ENCODE measurements around the gene RALGAPB. TPM values are rescaled to one million over a fixed set of nuclear protein-coding genes. Genes with fewer than 3 reads are reported as not detected.
"Not testable (repeated sequence)": the region's sequence is repeated elsewhere in the genome, so short reads cannot be mapped to it uniquely, and the experiment has no call there.

The RALGAPB gene
- total RNA-seq, 1 donor = 45.8 TPM

DNA sequence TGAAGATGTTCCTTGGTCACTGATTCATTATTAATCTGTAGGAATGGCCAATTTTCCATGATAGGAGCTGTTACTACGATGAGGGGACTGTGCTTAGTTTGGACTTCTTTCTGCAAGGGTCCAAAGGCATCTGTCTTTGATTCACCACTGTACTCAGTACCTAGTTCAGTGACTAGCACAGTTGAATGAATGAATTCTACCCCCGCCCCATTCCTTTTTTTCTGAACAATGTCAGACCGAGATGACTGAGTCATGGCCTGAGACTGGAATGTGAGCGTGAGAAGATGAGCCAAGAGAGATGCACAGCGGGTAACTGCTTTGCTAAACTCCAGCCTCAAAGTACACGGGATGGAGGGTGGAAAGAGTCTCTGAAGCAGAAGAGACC, 37.1 kb upstream of the RALGAPB start:
- TF ChIP-seq, protein P1, sequence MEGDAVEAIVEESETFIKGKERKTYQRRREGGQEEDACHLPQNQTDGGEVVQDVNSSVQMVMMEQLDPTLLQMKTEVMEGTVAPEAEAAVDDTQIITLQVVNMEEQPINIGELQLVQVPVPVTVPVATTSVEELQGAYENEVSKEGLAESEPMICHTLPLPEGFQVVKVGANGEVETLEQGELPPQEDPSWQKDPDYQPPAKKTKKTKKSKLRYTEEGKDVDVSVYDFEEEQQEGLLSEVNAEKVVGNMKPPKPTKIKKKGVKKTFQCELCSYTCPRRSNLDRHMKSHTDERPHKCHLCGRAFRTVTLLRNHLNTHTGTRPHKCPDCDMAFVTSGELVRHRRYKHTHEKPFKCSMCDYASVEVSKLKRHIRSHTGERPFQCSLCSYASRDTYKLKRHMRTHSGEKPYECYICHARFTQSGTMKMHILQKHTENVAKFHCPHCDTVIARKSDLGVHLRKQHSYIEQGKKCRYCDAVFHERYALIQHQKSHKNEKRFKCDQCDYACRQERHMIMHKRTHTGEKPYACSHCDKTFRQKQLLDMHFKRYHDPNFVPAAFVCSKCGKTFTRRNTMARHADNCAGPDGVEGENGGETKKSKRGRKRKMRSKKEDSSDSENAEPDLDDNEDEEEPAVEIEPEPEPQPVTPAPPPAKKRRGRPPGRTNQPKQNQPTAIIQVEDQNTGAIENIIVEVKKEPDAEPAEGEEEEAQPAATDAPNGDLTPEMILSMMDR (IDR thresholded peaks at IDR 0.05; ENCODE audit: insufficient read depth, low read depth, low read length) = no peak
- H3K4me3 ChIP-seq (ENCODE audit: low read depth, low read length) = no peak overlapping the region
- peak; percentile 16 for DNase-seq (ENCODE audit: low read depth)

DNA sequence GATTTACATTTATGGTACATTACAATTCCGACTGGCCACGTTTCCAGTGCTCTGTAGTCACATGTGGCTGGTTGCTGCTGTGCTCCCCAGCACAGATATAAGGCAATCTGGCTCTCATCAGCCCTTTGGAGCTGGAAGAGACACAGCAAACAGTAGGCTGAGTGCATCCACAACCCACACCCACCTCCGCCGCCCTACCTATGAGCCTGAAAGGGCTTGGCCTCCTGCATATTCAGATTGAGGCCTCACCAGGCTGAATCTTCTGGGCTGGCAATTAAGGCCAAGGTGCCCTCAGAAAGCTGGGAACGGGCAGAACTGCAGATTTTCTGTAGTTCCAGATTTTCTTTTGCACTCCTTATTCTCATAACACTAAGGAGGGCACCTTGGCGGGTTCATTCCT, 34.8 kb upstream of the RALGAPB start:
- H3K4me3 ChIP-seq (ENCODE audit: low read depth, low read length) = no peak overlapping the region
- TF ChIP-seq, protein P1 (IDR thresholded peaks at IDR 0.05; ENCODE audit: insufficient read depth, low read depth, low read length) = no peak
- no peak for DNase-seq (ENCODE audit: low read depth)

DNA sequence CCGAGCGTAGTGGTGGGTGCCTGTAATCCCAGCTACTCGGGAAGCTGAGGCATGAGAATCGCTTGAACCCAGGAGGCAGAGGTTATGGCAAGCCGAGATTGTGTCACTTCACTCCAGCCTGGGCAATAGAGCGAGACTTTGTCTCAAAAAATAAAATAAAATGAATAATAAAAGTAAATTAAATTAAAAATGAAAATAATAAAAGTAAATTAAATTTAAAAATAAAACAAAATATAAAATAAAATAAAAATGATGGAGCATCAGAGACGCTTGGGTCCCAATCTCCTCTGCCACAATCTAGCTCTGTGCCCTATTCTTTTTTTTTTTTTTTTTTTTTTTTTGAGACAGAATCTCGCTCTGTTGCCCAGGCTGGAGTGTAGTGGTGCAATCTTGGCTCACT, 31.5 kb upstream of the RALGAPB start:
- H3K4me3 ChIP-seq (ENCODE audit: low read depth, low read length); DNase-seq (ENCODE audit: low read depth): not testable (repeated sequence)

DNA sequence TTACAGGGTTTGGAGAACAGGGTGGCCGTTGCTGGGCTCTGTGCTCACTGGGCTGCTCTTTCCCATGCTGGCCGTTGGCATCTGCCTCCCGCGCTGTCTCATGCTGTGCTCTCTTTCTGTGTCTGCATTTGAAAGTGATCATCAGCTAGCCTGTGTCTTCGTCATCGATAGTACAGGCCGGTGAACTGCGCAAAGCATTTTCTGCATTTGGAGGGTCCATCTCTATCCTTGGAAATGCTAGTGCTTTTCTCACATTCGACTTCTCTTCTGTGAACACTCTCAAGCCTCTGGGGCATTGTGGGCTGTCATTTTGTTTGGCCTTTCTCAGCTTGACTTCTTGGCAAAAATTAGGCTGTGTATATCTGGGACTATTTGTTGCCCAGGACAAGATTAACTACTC, 30.7 kb upstream of the RALGAPB start:
- TF ChIP-seq, protein P1 (IDR thresholded peaks at IDR 0.05; ENCODE audit: insufficient read depth, low read depth, low read length) = no peak
- no peak overlapping the region for H3K4me3 ChIP-seq (ENCODE audit: low read depth, low read length)
- DNase-seq (ENCODE audit: low read depth) = no peak

DNA sequence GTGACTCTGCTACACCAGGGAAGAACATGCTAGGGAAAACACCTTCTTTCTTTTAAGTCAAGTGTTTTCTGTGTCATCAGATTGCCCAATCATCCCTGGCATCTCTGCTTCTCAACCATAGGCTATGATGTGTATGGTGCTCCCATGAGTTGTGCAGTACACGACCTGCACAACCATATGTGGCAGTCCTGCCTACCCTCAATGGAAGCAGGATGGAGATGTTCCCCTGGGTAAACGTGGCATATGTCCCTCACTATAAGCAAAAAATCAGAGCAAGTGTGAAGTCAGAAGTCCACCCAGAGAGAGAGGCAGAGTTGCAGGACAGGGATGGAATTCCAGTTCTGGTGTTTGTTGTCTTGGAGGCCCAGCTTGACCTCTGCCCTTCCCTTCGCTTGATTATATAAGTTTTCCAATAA, 27.3 kb upstream of the RALGAPB start:
- no peak overlapping the region for H3K4me3 ChIP-seq (ENCODE audit: low read depth, low read length)
- no peak for DNase-seq (ENCODE audit: low read depth)
- TF ChIP-seq, protein P1 (IDR thresholded peaks at IDR 0.05; ENCODE audit: insufficient read depth, low read depth, low read length) = no peak

DNA sequence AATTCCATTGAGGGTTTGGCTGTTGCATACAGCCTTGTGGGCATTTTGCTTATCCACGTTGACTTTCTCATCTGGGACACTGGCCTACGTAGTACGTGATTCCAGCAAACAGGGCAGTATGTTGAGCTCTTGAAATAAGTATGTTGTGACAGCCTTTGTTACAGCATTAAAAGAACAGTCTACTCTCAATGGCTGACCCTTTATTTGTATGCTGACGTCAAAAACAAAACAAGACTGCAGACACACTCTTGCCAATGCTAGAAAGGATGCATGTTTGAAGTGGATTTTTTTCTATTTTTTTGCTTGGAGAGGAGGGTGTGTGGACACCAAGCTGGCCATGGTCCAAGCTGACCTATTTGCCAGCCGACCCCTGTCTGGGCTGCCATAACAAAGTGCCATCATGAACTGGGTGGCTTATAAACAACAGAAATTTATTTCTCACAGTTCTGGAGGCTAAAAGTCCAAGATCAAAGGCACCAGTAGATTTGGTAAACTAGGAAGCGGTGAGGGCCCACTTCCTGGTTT, 26.7 kb upstream of the RALGAPB start:
- TF ChIP-seq, protein P1 (IDR thresholded peaks at IDR 0.05; ENCODE audit: insufficient read depth, low read depth, low read length) = no peak
- H3K4me3 ChIP-seq (ENCODE audit: low read depth, low read length) = peak overlapping the region; percentile 95
- no peak for DNase-seq (ENCODE audit: low read depth)

DNA sequence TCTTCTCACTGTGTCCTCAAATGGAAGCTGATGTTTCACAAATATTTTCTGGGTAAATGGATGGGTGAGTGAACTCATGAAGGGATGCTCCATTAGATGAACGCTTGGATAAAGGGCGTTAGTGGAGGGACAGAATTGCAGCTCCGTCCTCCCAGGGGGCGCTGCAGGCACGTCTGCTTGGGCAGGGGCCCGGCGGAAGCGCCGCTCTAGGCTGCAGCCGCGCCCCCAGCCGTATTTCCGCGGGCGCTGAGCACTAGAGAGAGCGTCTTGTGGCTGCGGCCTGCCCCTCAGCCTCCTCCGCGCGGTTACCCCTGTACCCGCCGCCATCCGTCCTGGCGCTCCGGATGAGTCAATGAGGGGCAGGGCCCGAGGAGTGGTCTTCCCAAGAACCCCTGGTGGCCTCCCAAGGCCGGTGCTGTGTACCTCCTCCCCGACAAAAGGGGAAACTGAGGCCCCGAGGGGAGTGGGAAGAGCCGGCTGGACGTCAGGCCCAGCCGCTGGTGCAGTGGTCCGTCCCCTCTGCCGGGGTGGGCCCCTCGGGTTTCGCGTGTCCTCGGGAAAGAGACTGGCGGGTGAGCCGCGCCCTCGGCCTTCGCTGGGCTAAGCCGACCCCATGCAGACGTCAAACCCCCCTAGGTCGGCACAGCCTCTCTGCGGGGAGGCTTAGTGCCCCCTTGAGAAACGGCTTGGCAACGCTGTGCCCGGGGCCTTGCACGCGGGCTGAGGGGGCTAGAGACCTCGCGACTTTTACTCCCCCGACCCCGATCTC, 26.0 kb upstream of the RALGAPB start:
- TF ChIP-seq, protein P1 (IDR thresholded peaks at IDR 0.05; ENCODE audit: insufficient read depth, low read depth, low read length) = peak; percentile 92
- peak overlapping the region; percentile 95 for H3K4me3 ChIP-seq (ENCODE audit: low read depth, low read length)
- DNase-seq (ENCODE audit: low read depth) = peak; percentile 93
